Upper lobe of left lung (tissue), 6 donors: Measurements from ENCODE around the gene AQP12A. TPM values are rescaled to one million over a fixed set of nuclear protein-coding genes. Genes with fewer than 3 reads are reported as not detected.

Experiments used
- ATAC-seq, 2 donors: fragments of 200-7000 bp; cut with Tn5 transposase; one replicate each; pipeline ENCODE4 v1.9.1; 2022; ENCODE audit warnings: mild to moderate bottlenecking in 2 of 2, moderate library complexity in 2 of 2; ENCODE audit not compliant: low FRiP score in 2 of 2
- DNase-seq, 2 donors: peaks; one replicate each; pipeline ENCODE4 v3.0.0-alpha.2; 2019 to 2020
- H3K27ac ChIP-seq, 4 donors: fragments of 200-600 bp; sonication (generic); one replicate each; pipeline ENCODE4 v1.5.1; 2016 to 2019
- H3K27me3 ChIP-seq, 4 donors: fragments of 200-600 bp; sonication (generic); one replicate each; pipeline ENCODE4 v1.5.1; 2017 to 2019
- H3K36me3 ChIP-seq, 4 donors: fragments of 200-600 bp; sonication (generic); one replicate each; pipeline ENCODE4 v1.5.1; 2016 to 2019
- H3K4me1 ChIP-seq, 4 donors: fragments of 200-600 bp; sonication (generic); one replicate each; pipeline ENCODE4 v1.5.1; 2018 to 2019
- H3K4me3 ChIP-seq, 4 donors: fragments of 200-600 bp; sonication (generic); one replicate each; pipeline ENCODE4 v1.5.1; 2017 to 2019; ENCODE audit warnings: mild to moderate bottlenecking in 2 of 4, moderate library complexity in 1 of 4
- H3K9me3 ChIP-seq, 4 donors: fragments of 200-600 bp; sonication (generic); one replicate each; pipeline ENCODE4 v1.5.1; 2018 to 2019
- CTCF ChIP-seq, 6 experiments: fragments of 450-650 bp in 4 of 6; fragments of 200-600 bp in 2 of 6; sonication (generic) in 2 of 6; IDR thresholded peaks; one replicate each; pipeline ENCODE4 v1.5.1; 2016 to 2019; ENCODE audit warnings: antibody characterized with exemption in 6 of 6
- EP300 ChIP-seq, 4 donors: sonication (generic); formaldehyde crosslinking; IDR thresholded peaks; one replicate each; pipeline ENCODE4 v1.5.1; 2017; ENCODE audit warnings: antibody characterized with exemption in 4 of 4, control low read depth in 2 of 4
- POLR2A ChIP-seq, 4 donors: fragments of 450-650 bp; IDR thresholded peaks; one replicate each; pipeline ENCODE4 v1.5.1; 2016 to 2017; ENCODE audit warnings: antibody characterized with exemption in 4 of 4, mild to moderate bottlenecking in 2 of 4
- POLR2AphosphoS5 ChIP-seq, 2 donors: sonication (generic); formaldehyde crosslinking; IDR thresholded peaks; one replicate each; pipeline ENCODE4 v1.5.1; 2017; ENCODE audit warnings: antibody characterized with exemption in 2 of 2
- WGBS, 2 donors: methylation state at CpG; one replicate each; pipeline ENCODE4 v1.1.5; 2017 to 2018; 5-methylcytosine and 5-hydroxymethylcytosine counted together
- total RNA-seq, 6 donors: library from RNA; depleted of rRNA in 4 of 6; stranded (reverse); fragments of >200 nt in 4 of 6; gene quantifications; one replicate each; pipeline versions ENCODE4 v1.1.0 to v1.2.1, GENCODE V29; 2016 to 2021
- donor health status: DM: no; HTN: no; CAD: no; lungs with moderate emphysema.
- donor health status: DM: no; HTN: yes; CAD: no; lungs with severe emphysema.

AQP12A gene
- total RNA-seq, 6 donors from 2014 or later = not detected

GRCh38 chr2:240663546-240664190 lies 28.0 kb upstream of the AQP12A start:
- H3K27ac ChIP-seq = no peak overlapping the region
- peaks cover 0 to 11% (median 7%) of the 10 kb centered on the region in 4 donors for H3K9me3 ChIP-seq
- no peak for TF ChIP-seq CTCF (IDR thresholded peaks at IDR 0.05)
- TF ChIP-seq POLR2A (IDR thresholded peaks at IDR 0.05) = no peak
- TF ChIP-seq POLR2AphosphoS5 (IDR thresholded peaks at IDR 0.05) = no peak
- TF ChIP-seq EP300 (IDR thresholded peaks at IDR 0.05) = no peak
- H3K4me1 ChIP-seq = no peaks in the 10 kb centered on the region
- ATAC-seq = no peak
- 70 to 75% methylated on average over 6 of the region's 6 CpGs for WGBS, 2 donors
- no peaks in the 10 kb centered on the region for H3K36me3 ChIP-seq
- no peaks in the 10 kb centered on the region for H3K27me3 ChIP-seq
- DNase-seq = no peak
- no peak overlapping the region for H3K4me3 ChIP-seq

GRCh38 chr2:240664622-240665021 lies 27.0 kb upstream of the AQP12A start:
- H3K27me3 ChIP-seq = no peaks in the 10 kb centered on the region
- no peak overlapping the region for H3K27ac ChIP-seq
- no peaks in the 10 kb centered on the region for H3K36me3 ChIP-seq
- H3K4me3 ChIP-seq = no peak overlapping the region
- no peak for TF ChIP-seq POLR2A (IDR thresholded peaks at IDR 0.05)
- no peak for TF ChIP-seq CTCF (IDR thresholded peaks at IDR 0.05)
- no peak for TF ChIP-seq POLR2AphosphoS5 (IDR thresholded peaks at IDR 0.05)
- TF ChIP-seq EP300 (IDR thresholded peaks at IDR 0.05) = no peak
- ATAC-seq = no peak
- DNase-seq = no peak
- peaks cover 0 to 11% (median 7%) of the 10 kb centered on the region in 4 donors for H3K9me3 ChIP-seq
- 76 to 87% methylated on average over 1 of the region's 1 CpG for WGBS, 2 donors
- no peaks in the 10 kb centered on the region for H3K4me1 ChIP-seq

GRCh38 chr2:240670402-240670801 lies 21.3 kb upstream of the AQP12A start:
- Histone ChIP-seq H3K9me3 (no peaks in the 10 kb centered on the region), H3K4me3 (no peak overlapping the region), H3K4me1 (peaks cover 0 to 8% (median 0%) of the 10 kb centered on the region in 4 donors), H3K27ac (no peak overlapping the region), H3K27me3 (peaks cover 0 to 15% (median 4%) of the 10 kb centered on the region in 4 donors), H3K36me3 (no peaks in the 10 kb centered on the region)
- TF ChIP-seq POLR2AphosphoS5 (IDR thresholded peaks at IDR 0.05) (no peak), EP300 (IDR thresholded peaks at IDR 0.05) (no peak)
- ATAC-seq (no peak), DNase-seq (no peak)
- 68 to 81% methylated on average over 7 of the region's 7 CpGs for WGBS, 2 donors

- Histone ChIP-seq H3K4me1 (peaks cover 0 to 8% (median 0%) of the 10 kb centered on the region in 4 donors), H3K27me3 (peaks cover 0 to 15% (median 4%) of the 10 kb centered on the region in 4 donors), H3K36me3 (no peaks in the 10 kb centered on the region), H3K9me3 (no peaks in the 10 kb centered on the region), H3K4me3 (no peak overlapping the region), H3K27ac (no peak overlapping the region)
- TF ChIP-seq POLR2A (IDR thresholded peaks at IDR 0.05) = no peak
- no peak for TF ChIP-seq CTCF (IDR thresholded peaks at IDR 0.05)
- TF ChIP-seq POLR2AphosphoS5 (IDR thresholded peaks at IDR 0.05) = no peak
- TF ChIP-seq EP300 (IDR thresholded peaks at IDR 0.05) = no peak
- WGBS, 2 donors = 76 to 89% methylated on average over 4 of the region's 4 CpGs
- no peak for DNase-seq
- ATAC-seq = no peak
Measured at GRCh38 chr2:240670950-240671349, 20.7 kb upstream of the AQP12A start.

GRCh38 chr2:240672076-240672700 lies 19.5 kb upstream of the AQP12A start:
- no peak for TF ChIP-seq POLR2A (IDR thresholded peaks at IDR 0.05)
- TF ChIP-seq EP300 (IDR thresholded peaks at IDR 0.05) = no peak
- no peak for TF ChIP-seq POLR2AphosphoS5 (IDR thresholded peaks at IDR 0.05)
- no peak for TF ChIP-seq CTCF (IDR thresholded peaks at IDR 0.05)
- H3K27me3 ChIP-seq = peaks cover 0 to 15% (median 4%) of the 10 kb centered on the region in 4 donors

More at GRCh38 chr2:240672076-240672700, 19.5 kb upstream of the AQP12A start:
- Histone ChIP-seq H3K36me3 (no peaks in the 10 kb centered on the region), H3K4me1 (peaks cover 0 to 8% (median 0%) of the 10 kb centered on the region in 4 donors), H3K4me3 (no peak overlapping the region), H3K27ac (no peak overlapping the region), H3K9me3 (no peaks in the 10 kb centered on the region)
- DNase-seq = peak in 1 of 2 donors; percentile 77
- no peak for ATAC-seq
- WGBS, 2 donors = 49 to 63% methylated on average over 33 to 35 of the region's 46 CpGs
